NCI-H748 treated with DMSO at 0.1 percent for 48 hours (cell line): ENCODE results near the gene CYP2R1.
A peak's percentile ranks its signal among the peaks of the same experiment; 100 is the strongest.

Experiments
- DNase-seq: peaks from one replicate; lab custom pipeline; 2025; lab: John Stamatoyannopoulos, UW

Gene CYP2R1, protein sequence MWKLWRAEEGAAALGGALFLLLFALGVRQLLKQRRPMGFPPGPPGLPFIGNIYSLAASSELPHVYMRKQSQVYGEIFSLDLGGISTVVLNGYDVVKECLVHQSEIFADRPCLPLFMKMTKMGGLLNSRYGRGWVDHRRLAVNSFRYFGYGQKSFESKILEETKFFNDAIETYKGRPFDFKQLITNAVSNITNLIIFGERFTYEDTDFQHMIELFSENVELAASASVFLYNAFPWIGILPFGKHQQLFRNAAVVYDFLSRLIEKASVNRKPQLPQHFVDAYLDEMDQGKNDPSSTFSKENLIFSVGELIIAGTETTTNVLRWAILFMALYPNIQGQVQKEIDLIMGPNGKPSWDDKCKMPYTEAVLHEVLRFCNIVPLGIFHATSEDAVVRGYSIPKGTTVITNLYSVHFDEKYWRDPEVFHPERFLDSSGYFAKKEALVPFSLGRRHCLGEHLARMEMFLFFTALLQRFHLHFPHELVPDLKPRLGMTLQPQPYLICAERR

DNA sequence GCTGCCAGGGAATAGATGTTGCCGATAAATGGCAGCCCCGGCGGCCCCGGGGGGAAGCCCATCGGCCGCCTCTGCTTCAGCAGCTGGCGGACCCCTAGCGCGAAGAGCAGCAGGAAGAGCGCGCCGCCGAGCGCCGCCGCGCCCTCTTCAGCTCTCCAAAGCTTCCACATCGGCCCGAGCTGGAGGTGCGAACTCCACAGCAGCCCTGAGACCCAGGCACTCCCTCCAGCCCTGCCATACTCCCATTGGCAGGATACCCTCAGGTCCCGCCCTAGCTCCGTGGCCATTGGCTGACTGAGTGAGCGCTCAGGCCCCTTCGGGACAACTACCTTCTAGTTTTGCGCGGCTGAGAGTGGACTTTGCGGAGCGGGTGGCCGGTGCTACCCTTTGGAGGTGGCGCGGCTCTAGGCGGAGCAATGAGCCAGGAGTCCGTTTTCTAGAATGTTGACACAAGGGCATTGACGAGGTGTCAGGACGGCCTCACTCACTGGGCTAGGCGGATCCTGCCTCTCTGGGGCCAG is at the start of gene CYP2R1:
TSS of gene CYP2R1 (minus strand) at position 196 of the 521 bp plus-strand sequence. CDS start at position 170, 26 bp downstream.
- DNase-seq: peak; percentile 86

DNA sequence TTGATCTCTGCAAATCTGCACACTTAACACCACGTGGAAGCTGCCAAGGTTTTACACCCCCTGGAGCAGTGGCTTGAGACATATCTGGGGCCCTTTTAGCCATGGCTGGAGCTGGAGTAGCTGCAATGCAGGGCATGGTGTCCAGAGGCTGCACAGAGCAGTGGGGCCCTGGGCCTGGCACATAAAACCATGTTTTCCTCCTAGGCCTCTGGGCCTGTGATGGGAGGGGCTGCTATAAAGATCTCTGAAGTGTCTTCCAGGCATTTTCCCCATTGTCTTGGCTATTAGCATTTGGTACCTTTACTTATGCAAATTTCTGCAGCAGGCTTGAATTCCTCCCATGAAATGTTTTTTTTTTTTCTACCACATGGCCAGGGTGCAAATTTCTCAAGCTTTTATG is 46.9 kb upstream of the CYP2R1 start:
- no peak for DNase-seq

DNA sequence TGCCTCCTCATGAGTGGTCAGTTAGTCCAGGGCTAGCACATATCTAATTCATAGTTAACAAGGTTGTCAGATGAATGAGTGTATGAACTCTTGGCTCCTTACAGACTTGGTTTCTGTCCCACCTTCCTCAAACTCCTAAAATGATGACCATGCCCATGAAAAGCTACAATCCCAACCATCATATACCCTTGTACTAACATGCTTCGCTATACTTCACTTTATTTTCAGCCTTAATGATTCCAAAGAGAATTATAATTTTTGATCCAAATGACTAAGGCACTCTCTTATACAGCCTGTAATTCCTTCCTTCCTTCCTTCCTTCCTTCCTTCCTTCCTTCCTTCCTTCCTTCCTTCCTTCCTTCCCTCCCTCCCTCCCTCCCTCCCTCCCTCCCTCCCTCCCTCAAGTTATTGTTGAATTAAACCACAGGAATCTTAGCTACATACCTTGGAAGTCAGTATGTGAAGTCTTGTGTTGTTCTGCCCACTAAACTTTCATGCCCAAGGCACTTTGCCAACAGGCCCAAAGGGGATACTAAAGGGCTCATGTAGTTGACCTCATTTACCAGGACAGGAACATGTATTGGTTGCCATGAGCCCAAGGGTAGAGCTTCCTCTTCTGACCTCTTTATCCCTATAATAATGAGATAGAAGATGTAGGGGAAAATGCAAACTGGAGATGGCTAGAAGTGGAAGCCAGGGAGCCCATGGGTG is 42.8 kb upstream of the CYP2R1 start:
- DNase-seq: no peak

DNA sequence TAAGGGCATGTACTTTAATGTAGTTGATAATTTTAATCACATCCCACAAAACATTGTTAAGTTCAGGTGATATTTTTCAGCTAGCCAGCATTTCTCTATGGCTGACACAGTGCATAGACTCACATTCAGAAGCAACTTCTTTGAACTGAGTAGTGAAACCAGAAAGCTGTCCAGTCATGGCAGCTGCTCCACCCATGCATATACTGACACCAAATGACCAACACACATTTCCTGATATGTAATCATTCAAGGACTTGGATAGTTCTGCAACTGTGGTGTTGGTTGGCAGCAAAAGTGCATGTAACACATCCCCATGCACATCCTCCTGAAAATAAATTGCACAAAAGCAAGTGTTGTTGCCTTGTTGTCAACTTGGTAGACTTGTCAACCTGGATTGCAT is 40.4 kb upstream of the CYP2R1 start:
- no peak for DNase-seq

DNA sequence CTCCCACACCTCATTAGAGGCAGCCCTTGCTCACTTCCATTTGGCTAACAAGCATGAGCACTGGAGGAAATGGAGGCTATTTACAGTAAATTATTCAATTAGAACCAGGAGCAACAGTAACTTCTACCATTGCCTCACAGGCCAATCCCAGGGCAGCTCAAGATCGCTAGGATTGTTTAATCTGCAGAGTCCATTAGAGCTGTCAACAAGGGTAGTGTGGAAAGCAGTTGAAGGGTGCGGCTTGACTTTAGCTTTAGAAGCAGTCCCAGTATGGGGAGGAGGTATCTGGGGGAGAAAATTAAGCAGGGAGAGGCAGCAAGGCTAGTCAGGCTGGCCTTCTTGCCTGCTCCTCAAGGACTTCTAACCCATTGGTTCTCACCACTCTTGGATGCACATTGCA is 38.3 kb upstream of the CYP2R1 start:
- DNase-seq: no peak

DNA sequence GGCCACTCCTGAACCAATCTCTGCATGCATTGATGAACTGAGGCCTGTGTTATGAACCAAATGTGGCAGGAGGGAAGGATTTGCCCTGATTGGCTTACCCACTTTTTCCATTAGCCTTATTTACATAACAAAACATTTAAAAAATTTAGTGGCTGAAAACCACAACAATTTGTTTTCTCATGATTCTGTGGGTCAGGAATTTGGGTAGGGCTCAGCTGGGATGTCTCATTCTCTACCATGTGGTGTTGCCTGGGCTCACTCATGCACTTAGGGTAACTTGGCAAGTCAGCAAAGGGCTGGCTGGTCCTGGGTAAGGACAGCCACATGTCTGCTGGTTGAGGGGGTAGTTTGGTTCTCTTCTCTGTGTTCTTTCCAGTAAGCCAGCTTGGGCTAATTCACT is 35.1 kb upstream of the CYP2R1 start:
- DNase-seq: no peak

DNA sequence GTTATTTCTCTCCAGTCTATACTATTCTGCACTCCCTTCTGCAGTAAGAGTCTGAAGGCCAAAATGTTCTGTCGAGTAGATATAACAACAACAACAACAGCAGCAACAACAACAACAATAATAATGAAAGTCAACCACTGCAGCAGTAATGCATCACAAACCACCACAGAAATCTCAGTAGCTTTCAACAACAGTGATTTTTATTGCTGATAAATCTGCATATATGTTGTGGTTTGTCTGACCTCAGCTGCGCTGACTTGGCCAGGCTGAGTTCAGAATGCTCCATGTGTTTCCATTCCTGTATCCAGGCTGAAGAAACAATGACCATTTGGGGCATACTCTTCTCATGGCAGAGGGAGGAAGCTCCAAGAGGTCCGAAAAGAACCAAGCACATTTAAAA is 32.3 kb upstream of the CYP2R1 start:
- no peak for DNase-seq

DNA sequence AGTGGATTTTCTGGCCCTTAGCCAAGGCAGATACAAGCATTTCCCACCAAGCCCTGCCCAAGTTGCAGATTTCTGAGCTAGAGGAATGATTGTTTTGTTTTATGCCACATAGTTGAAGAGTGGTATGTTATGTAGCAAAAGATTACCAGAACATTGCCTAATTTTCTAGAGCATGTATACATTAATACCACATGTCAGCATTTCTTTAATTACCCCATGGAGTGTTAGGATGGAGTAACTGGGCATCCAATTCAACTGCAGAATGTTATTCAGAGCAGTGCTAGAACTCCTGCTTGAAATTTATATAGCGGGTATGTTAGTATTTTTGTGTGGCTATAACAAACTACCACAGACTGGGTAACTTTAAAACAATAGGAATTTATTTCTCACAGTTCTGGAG is 24.4 kb upstream of the CYP2R1 start:
- no peak for DNase-seq

DNA sequence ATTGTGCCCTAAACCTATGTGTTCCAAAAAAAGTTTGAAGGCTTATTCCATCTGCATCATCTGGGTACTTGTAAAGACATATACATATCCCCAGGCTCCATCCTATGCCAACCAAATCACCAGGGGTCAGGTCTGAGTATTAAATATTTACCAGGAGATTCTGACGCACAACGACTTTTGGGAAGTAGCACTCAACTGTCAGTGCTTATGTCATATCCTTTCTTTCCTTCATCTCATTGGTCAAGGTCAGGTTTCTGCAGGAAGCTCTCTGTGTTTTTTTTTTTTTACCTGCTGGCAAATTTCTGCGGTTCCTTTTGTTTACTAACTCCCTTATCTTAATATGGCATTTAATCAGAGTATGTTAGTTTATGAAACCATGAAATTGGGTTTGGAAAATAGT is 22.5 kb upstream of the CYP2R1 start:
- DNase-seq: no peak

DNA sequence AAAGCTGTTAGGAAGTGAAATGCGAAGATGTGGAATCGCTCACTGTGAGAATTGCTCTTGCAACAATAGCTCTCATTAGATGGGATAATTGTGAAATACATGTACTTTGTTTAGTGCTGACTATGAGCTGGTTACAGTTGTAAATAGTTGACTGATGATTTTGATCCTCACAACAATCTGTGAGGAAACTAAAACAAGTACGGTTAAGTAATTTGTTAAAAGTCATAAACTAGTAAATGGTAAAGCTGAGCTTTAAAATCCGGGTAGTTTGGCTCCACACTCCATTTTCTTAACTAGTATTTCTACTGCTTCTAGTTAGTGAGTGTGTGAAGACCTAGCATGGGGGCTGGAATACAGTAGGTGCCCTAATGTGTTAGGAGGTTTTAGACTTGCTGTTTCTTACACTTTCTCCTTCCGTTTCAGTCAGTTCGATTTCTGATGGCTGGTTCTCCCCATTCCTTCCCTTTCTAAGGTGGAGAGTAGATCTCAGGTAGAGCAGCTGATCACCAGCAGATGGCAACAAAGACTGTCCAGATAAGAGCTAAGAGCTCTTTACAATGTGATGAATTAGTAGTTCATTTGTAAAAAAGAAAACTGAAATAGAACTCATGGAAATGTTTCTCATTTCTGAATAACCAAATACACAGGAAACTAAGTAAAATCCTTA is 16.3 kb upstream of the CYP2R1 start:
- peak; percentile 80 for DNase-seq

DNA sequence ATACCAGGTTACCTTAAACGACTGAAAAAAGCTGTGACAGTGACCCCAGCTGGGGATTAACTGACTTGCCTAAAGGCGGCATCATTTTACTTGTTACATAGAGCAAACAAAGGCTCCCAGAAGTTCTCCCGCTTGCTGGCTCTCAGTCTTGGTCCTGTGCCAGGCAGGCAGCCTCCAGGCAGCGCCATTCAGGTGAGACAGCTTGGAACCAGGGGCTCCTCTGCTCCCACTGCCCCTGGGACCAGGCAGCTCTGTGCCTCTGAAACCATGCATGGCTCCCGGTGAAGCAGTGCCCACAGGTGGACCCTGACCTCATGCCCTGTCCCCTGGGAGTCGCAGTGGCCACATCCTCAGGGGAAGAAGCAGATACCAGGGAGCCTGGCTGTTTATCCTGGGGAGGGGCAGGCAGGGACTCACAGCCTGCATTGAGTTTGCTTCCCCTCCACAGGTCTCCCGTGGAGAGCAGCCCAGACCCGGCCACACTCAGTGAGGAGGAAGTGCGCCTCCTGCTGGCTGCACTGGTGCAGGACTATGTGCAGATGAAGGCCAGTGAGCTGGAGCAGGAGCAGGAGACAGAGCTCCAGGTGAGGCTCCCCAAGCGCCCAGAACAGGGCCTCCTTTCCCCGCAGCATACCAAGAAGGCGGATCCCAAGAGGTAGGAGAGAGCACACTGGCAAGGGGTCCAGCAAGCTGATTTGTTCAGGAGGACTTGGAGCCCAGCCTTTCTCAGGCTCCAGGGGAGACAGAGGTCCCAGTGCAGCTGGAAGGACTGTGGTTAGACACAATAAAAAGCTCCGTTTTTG is 15.6 kb upstream of the CYP2R1 start:
- peak; percentile 85 for DNase-seq

DNA sequence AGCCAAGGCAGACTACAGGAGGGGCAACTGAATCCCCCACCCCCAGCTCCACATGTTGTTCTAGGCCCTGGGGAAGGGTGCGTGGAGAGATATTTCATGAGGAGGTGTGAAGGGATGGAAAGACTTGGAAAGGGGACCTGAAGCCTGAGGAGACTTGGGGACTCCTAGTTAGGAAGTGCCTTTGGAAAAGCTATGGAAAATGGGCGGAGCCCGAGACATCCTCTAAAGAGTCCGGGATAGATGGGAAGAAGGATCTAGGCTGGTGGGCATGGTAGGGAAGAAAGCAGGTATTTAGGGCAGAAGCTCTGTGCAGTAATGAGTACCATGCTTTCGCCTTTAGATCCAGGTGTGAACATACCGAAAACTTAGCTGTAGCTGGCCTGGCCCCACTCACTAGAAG is 15.0 kb upstream of the CYP2R1 start:
- no peak for DNase-seq

DNA sequence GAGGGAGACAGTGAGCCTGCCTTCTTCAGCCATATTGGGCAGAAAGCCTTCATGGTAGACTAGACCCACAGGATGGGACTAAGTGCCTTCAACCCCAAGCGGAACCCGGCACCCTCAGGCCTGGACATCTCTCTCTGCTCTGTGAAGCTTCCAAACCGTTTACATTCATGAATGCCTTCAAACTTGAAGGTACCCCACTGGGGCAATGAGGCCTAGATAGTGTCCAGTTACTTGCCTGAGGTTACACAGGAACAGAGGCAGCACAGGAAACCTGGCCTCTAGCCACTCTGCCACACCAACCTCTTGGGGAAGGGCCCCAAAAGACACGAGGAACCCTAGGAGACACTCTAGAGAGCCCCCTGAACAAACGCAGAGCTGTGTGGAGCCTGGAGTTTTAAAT is 14.5 kb upstream of the CYP2R1 start:
- no peak for DNase-seq

DNA sequence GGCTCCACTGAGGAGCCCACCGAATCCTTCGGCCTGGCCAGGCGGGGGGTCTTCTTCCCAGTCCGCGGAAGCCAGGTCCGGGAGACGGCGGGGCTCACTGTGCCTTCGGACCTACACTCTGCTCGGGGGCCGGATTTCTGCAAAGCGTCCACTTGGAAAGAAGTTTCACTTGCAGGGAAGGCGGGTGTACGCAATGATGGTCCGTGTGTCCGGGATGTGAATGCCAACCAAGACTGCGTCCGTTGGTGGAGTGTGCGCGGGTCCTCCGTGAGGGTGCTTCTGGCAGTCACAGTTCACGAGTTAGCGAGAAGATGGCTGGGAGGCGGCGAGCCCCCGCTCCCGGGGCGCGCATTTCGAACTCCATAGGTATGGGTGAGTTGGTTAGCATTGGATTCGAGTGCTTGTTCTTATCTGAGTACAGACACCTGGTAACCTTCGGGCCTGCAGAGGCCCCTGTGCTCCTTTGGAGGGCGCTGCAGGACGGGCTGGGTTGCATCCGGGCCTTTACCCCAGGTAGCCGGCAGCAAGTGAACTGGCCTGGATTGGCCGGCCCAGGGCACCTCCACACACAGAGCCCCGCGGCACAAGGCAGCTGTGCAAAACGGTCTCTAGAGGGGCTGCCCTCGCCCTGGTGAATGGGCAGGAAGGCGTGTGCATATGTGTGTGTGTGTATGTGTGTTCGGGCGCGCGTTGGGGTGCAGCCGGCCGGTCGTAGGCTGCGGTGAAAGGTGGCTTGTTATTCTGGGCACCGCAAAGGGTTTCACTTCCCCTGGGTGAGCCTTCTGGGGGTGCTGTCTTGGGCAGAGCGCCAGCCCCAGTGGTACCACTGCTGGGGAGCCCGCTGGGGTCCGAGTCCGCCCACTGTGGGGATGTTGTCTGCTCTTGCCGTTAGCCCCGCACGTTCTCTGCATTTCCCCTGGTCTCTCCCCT is 13.3 kb upstream of the CYP2R1 start:
- no peak for DNase-seq

DNA sequence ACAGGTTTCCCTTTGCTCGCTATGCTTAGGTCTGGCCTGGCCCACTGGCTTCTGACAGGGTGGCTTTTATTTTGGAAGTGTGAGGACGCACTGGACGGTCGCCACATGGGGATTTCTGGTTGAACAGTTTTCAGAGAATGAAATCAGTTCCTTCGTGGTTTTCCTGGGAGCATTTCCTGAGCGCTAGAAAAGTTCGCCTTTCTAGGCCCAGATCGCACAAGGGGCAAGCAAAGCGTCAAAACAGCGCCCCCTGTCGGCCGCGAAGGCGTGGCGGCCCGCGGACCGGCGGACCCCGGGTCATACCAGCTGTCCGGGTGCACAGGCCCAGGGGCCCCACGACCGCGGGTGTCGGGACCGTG is 12.7 kb upstream of the CYP2R1 start:
- no peak for DNase-seq

DNA sequence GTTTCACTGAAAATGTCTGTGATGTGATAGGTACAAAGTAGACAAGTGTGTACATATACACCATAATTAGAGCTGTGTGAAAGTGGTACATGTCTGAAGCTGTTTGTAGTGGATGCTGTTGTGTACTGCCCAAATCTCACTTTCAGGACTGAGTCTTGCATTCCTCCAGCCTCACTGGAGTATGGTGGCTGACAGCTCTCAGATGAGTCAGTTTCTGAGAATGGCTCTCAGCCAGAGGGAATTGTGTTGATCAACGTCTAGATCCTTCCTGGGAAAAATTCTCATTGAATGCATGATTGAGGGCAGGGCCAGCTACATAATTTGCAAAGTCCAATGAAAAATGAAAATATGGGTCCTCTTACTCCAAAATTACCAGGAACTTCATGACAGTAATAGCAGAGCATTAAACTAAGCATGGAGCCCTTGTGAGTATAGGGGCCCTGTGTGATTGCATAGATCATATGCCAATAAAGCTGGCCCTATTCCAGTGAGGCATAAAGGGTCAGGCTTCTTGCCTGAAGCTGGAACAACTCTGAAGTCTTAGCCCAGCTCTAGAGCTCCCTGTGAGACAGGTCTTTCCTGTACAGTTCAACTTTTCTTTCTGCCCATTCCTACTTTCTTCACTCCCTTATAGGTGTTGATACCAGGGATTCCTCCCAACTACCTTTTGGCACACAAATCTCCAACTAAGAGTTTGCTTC is 10.8 kb upstream of the CYP2R1 start:
- no peak for DNase-seq

DNA sequence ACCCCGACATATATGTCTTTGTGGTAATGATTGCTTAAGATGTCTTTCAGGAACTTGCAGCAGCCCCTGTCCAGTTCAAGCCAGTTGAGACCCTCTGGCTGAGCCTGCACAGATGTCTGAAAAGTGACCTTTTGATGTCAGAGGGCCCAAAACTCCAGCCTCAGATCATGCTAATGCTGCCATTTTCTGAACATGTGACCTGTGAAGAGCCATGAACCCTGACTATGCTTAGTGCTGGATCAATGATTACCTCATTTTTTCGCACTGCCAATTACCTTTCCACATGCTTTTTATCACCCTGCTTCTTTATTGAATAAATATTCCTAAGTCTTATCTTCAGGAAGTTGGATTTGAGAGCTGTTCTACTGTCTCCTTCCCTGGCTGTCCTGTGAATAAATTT is 6.9 kb upstream of the CYP2R1 start:
- DNase-seq: no peak

DNA sequence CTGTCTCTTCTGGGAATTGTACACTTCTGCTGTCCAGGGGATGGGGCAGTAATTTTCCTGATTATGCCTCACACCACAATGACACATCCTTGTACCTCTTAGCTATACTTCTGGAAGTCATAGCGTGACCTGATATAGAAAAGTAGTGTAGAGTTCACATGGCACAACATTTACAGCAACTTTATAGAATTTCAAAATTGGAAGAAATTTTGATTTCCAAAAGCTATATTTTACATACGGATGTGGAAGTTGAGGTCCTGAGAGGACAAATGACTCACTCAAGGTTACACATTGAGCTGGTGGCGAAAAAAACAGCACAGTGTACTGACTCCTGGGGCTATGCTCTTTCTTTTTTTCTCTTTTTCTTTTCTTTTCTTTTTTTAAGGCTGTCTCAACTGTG is 6.3 kb upstream of the CYP2R1 start:
- DNase-seq: no peak

DNA sequence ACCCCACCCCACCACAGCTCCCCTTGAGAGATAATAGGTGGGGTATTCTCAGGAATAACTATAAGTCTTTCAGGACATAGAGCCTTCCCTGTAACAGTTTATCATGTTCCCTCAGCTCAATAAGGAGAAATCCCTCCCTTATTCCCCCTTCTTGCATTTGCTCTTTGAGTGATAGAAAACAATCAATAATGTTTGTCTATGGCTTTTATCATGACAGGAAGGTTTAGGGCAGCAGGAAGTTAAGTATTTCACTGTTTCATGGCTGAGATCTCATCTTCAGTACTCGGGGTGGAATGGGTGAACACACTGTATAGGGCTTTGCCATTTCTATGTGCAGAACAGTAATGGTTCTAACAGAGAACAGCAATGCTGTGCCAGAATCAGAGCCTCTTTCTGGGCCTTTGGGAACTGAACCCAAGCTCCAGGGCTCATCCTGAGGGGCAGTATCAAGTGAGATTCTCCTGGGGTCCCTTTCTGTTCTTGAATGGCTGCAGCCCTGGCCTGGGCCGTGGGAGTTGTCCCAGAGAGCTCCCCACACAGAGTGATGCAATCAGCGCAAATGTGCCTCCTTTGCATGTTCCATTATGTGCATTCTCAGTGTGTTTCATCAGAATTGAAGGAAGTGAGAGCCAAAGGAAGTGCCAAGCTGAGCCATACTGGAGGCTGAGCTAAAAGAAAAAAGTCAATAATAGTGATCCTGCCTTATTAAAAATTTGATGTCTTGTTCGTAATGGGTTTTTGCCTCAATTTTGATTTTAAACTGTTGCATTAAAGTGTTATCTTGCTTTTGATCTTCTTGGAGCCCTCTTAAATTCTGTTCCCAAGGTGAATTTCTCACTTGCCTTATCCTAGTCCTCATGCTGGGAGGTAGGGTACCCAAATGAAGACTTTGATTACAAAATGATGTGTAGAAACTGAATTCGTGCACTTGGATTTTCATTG is 2.9 kb upstream of the CYP2R1 start:
- DNase-seq: no peak
